ENCODE data around the gene FBXL4.

GRCh38 chr6:98900706-98901105 lies 47.0 kb downstream of the FBXL4 start:
- TF ChIP-seq CTCF (IDR thresholded peaks at IDR 0.05; ENCODE audit: low read depth, low read length, poor library complexity, severe bottlenecking) (no peak), EZH2phosphoT487 (IDR thresholded peaks at IDR 0.05; ENCODE audit: borderline replicate concordance, low read length) (no peak)
